Esophagus muscularis mucosa (tissue), 4 donors: ENCODE data around the gene MBOAT2.

ENCODE experiments used
- EP300 ChIP-seq: sonication (generic); formaldehyde crosslinking; IDR thresholded peaks from one replicate; pipeline ENCODE4 v1.6.1; 2017; ENCODE audit warnings: antibody characterized with exemption
- POLR2A ChIP-seq: fragments of 450-650 bp; IDR thresholded peaks from one replicate; pipeline ENCODE4 v1.6.1; 2017; ENCODE audit warnings: antibody characterized with exemption, moderate library complexity, mild to moderate bottlenecking, low read depth
- TF ChIP-seq, protein P1 (sequence below), 3 experiments: fragments of 200-600 bp in 2 of 3; fragments of 450-650 bp in 1 of 3; sonication (generic) in 2 of 3; IDR thresholded peaks; one replicate each; pipeline ENCODE4 v1.5.1; 2017 to 2019; ENCODE audit warnings: antibody characterized with exemption in 3 of 3, mild to moderate bottlenecking in 2 of 3, moderate library complexity in 1 of 3

DNA sequence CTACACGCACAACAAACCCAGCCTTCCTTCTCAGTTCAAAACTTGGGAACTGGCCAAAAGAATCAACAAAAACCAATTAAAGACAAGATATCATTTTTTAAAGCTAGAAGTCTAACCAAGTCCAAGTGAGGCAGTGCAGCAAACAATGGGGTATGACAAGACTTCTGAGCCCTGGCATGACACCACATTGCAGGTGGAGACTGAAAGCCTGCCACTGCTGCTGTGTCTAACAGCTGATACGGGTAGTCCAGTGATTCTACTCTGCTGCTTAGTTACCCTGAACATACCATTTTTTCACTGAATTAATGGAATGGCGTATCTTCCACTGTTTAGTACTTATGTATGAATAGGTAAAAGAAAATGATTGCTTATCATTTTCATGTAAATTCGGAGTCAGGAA is 118.7 kb downstream of the MBOAT2 start:
- TF ChIP-seq, protein P1, sequence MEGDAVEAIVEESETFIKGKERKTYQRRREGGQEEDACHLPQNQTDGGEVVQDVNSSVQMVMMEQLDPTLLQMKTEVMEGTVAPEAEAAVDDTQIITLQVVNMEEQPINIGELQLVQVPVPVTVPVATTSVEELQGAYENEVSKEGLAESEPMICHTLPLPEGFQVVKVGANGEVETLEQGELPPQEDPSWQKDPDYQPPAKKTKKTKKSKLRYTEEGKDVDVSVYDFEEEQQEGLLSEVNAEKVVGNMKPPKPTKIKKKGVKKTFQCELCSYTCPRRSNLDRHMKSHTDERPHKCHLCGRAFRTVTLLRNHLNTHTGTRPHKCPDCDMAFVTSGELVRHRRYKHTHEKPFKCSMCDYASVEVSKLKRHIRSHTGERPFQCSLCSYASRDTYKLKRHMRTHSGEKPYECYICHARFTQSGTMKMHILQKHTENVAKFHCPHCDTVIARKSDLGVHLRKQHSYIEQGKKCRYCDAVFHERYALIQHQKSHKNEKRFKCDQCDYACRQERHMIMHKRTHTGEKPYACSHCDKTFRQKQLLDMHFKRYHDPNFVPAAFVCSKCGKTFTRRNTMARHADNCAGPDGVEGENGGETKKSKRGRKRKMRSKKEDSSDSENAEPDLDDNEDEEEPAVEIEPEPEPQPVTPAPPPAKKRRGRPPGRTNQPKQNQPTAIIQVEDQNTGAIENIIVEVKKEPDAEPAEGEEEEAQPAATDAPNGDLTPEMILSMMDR (IDR thresholded peaks at IDR 0.05), result no peak
- TF ChIP-seq POLR2A, result no peak
- no peak for TF ChIP-seq EP300
